Right atrium auricular region (tissue), 2 donors: ENCODE data around the gene PRKCH. TPM values are rescaled to one million over a fixed set of nuclear protein-coding genes. Genes with fewer than 3 reads are reported as not detected.

Experiments used
- DNase-seq: peaks from one replicate; pipeline ENCODE4 v3.0.0-alpha.2; 2019; ENCODE audit warnings: low spot score
- H3K27ac ChIP-seq, 2 donors: fragments of 200-600 bp; sonication (generic); 1 replicate in 1 of 2; 2 replicates in 1 of 2; pipeline ENCODE4 v1.5.1; 2016 to 2019
- H3K27me3 ChIP-seq, 2 donors: fragments of 200-600 bp; sonication (generic); one replicate each; pipeline versions ENCODE4 v1.5.1 to v1.6.0; 2017 to 2019
- H3K36me3 ChIP-seq: fragments of 200-600 bp; sonication (generic); one replicate; pipeline ENCODE4 v1.5.1; 2016
- H3K4me1 ChIP-seq, 2 donors: fragments of 200-600 bp; sonication (generic); one replicate each; pipeline versions ENCODE4 v1.5.1 to v1.6.0; 2017 to 2019
- H3K4me3 ChIP-seq, 2 donors: fragments of 200-600 bp; sonication (generic); 1 replicate in 1 of 2; 2 replicates in 1 of 2; pipeline ENCODE4 v1.5.1; 2017 to 2019; ENCODE audit warnings: mild to moderate bottlenecking in 1 of 2, moderate library complexity in 1 of 2
- H3K9me3 ChIP-seq, 2 donors: fragments of 200-600 bp; sonication (generic); one replicate each; pipeline ENCODE4 v1.5.1; 2019
- CTCF ChIP-seq, 2 donors: fragments of 200-600 bp; sonication (generic); IDR thresholded peaks; one replicate each; pipeline ENCODE4 v1.5.1; 2019; ENCODE audit warnings: antibody characterized with exemption in 2 of 2
- total RNA-seq, 2 donors: library from RNA; depleted of rRNA; stranded (reverse); fragments of >200 nt; gene quantifications; one replicate each; pipeline ENCODE4 v1.1.0, GENCODE V29; 2016

The PRKCH gene
- total RNA-seq, 2 donors from 2014 or later: 24.9 to 40.3 TPM

GRCh38 chr14:61513986-61514830 lies 192.8 kb downstream of the PRKCH start:
- no peak for DNase-seq
- H3K4me1 ChIP-seq: peaks cover 0 to 46% of the 10 kb centered on the region in 2 donors
- TF ChIP-seq CTCF (IDR thresholded peaks at IDR 0.05): no peak

DNA sequence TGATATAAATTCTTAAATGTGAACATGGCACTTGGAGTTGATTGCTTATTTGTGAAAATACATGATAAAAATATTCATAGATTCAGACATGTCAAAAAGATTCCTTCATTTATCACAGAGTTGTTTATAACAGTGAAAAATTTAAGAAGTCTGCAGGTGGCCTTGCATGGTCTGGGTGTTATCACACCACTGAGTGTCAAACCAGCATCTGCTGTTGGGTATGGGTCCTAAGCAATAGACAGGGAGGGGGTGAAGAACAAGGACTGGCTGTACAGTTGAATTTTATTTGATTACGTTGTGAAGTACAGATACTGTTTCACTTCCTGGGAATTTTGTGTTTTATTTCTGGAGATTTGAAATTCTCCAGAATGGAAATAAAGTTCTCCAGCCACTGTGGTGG lies 193.5 kb downstream of the PRKCH start:
- Histone ChIP-seq H3K4me1 (peaks cover 0 to 46% of the 10 kb centered on the region in 2 donors), H3K4me3 (no peak overlapping the region), H3K9me3 (no peaks in the 10 kb centered on the region), H3K27ac (no peak overlapping the region), H3K36me3 (no peaks in the 10 kb centered on the region), H3K27me3 (no peaks in the 10 kb centered on the region)
- no peak for TF ChIP-seq CTCF (IDR thresholded peaks at IDR 0.05)
- DNase-seq: no peak

More at GRCh38 chr14:61513986-61514830, 192.8 kb downstream of the PRKCH start:
- Histone ChIP-seq H3K9me3 (no peaks in the 10 kb centered on the region), H3K27ac (no peak overlapping the region), H3K27me3 (no peaks in the 10 kb centered on the region), H3K4me3 (no peak overlapping the region), H3K36me3 (no peaks in the 10 kb centered on the region)

DNA sequence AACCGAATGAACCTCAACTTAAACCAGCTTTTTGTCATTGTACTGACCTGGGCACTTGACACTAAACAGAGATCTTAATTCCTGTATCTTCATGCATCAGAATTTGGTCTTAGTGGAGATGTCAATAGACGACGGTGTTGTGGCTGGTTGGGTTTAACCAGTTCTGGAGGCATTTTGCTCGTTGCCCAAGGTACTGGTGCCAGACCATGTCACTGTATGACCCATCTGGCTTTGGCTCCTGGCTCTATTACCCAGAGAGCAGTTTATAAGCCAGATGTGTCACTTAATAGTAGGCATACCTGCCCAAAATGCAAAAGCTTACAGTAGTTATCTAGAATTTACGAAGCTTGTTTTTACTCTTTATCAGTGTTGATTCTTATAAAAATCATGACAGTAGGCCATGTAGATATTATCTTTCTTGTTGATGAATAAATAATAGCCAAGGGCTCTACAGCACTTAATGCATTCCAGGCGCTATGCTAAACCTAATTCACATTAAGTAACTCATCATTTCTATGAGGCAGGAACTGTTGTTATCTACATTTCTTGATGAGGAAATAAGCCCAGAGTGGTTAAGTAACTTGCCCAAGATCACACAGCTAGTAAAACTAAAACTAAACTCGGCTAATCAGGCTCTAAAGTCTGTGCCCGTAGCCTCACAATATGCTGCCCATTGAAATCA lies 194.2 kb downstream of the PRKCH start:
- H3K4me3 ChIP-seq: no peak overlapping the region
- no peaks in the 10 kb centered on the region for H3K9me3 ChIP-seq
- H3K27ac ChIP-seq: peak overlapping the region in 1 of 2 donors; percentile 68
- no peak for DNase-seq
- H3K27me3 ChIP-seq: no peaks in the 10 kb centered on the region
- peaks cover 0 to 46% of the 10 kb centered on the region in 2 donors for H3K4me1 ChIP-seq
- TF ChIP-seq CTCF (IDR thresholded peaks at IDR 0.05): no peak
- no peaks in the 10 kb centered on the region for H3K36me3 ChIP-seq

DNA sequence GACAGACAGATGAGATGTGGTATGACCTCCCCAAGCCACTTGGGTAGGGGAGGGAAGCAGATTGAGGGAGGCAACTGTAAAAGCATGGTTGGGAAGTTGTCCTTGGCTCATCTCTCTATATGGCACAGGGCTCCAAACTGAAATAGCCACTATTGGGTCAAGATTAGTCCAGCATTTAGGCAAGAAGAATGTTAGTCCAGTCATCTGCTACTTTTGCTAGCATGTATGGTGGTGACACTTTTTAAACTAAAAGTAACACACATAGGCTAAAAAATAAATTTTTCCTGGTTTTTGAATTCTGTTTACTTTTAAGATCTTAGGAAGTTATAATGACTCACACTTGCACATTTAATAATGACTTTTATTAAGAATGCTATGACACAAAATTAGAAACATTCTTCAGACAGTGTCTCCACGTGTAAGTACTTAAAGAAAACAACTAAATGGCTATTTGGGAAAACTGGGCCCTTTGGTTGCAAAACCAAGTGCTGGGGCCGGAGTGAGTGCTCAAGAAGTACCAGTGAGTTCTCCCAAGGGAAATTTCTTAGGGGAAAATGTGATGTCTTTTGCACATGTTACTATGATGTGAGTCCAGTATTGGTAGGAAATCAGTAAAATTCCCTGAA lies 194.9 kb downstream of the PRKCH start:
- DNase-seq: no peak
- Histone ChIP-seq H3K27me3 (no peaks in the 10 kb centered on the region), H3K36me3 (no peaks in the 10 kb centered on the region), H3K4me3 (no peak overlapping the region), H3K27ac (peak overlapping the region; percentile 39 to 68), H3K9me3 (no peaks in the 10 kb centered on the region), H3K4me1 (peaks cover 0 to 41% of the 10 kb centered on the region in 2 donors)
- TF ChIP-seq CTCF (IDR thresholded peaks at IDR 0.05): no peak

- no peak overlapping the region for H3K4me3 ChIP-seq
- no peaks in the 10 kb centered on the region for H3K27me3 ChIP-seq
- H3K4me1 ChIP-seq: peaks cover 0 to 33% of the 10 kb centered on the region in 2 donors
- no peak for TF ChIP-seq CTCF (IDR thresholded peaks at IDR 0.05)
- H3K27ac ChIP-seq: peak overlapping the region; percentile 39 to 68
- H3K9me3 ChIP-seq: no peaks in the 10 kb centered on the region
- H3K36me3 ChIP-seq: no peaks in the 10 kb centered on the region
- DNase-seq: no peak
Observed at GRCh38 chr14:61516964-61517653, 195.7 kb downstream of the PRKCH start.
